HuH-7 (cell line): ENCODE data around the gene SLAMF8.
A peak's percentile ranks its signal among the peaks of the same experiment; 100 is the strongest.

Experiments
- DNase-seq: peaks from one replicate; pipeline ENCODE4 v3.0.0; 2011; ENCODE audit warnings: low spot score

Gene SLAMF8

GRCh38 chr1:159848326-159848725 is 21.7 kb downstream of the SLAMF8 start:
- no peak for DNase-seq

DNA sequence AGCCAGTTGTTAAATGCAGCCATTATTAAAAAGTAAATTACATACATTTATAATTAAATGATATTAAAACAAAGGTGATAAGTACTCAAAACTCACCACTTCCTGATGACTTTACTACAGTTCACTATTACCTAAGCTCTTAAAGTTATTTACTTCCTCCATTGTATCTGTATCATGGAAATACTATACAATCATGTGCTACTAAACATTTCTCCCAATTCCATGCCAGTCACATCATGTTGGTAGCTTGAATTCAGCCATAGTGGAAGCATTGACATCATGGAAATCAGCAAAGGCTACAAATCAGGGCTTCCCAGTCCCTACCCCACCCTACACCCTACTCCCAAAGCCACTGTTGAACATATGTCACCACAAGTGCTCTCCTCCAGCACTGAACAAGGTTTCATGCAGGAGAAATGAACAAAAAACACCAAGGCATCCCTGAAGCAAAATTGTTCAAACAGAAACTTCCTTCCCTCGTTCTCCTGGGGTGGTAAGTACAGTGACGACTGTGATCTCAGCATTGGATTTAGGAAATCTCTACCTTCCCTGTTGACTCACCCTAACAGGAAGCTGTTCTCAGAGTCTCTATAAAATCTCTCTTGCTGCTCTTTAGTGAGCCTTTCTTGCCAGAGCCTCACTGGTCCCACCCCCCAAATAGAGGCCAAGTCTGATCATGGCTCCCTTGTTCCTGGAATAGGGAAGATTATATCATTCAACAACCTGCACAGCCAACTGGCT is 23.1 kb downstream of the SLAMF8 start:
- DNase-seq, result no peak

- no peak for DNase-seq
These were observed 24.7 kb downstream of the SLAMF8 start for GRCh38 chr1:159851407-159851806.

- no peak for DNase-seq
These were observed 26.9 kb downstream of the SLAMF8 start for GRCh38 chr1:159853417-159854115.

DNA sequence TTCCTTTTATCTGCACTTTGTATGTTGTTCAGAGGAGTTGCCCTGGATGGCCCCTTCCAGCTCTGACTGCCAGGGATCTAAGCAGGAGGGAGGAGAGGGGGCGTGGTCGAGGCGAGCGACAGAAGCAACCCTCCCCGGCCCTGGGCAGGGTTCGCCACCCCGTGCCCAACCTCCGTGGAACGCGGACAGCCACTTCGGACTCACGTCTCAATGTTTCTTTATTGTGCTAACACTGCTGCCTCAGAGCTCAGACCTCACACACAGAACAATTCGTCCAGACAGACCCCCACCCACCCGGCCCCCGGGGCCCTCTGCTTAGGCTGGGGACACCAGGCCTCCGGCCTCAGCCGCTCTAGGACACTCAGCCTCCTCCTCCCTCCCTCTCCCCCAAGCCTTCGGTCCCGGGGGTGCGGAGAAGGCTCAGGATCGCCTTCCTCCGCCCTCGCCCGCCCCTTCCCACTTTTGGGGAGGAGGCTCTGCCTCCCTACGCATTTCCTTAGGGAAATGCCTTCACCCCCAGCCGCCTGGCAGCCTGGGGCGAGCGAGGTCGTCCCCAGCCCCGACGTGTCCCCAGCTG is 27.5 kb downstream of the SLAMF8 start:
- DNase-seq, result peak; percentile 25

GRCh38 chr1:159854693-159855192 is 28.1 kb downstream of the SLAMF8 start:
- DNase-seq, result peak; percentile 20

DNA sequence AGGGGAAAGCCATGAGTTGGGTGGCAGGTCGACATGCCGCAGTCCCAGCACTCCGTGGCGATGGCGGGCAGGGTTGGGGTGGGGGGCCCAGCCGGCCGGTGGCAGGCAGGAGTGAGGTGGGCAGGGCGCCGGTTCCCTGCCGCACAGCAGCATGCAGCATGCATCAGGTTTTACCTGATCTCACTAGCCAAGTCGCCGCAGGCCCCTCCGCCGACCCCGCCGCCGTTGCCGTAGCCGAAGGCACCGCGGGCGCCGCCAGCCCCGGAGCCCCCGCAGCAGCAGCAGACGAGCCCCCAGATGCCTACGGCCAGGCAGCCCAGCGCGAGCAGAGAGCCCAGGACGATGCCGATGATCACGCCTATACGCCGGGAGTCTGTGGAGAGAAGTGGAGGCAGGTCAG is 29.0 kb downstream of the SLAMF8 start:
- no peak for DNase-seq

GRCh38 chr1:159856576-159856975 is 29.9 kb downstream of the SLAMF8 start:
- DNase-seq, result no peak

GRCh38 chr1:159857889-159858288 is 31.2 kb downstream of the SLAMF8 start:
- no peak for DNase-seq

GRCh38 chr1:159859767-159860322 is 33.2 kb downstream of the SLAMF8 start:
- no peak for DNase-seq

GRCh38 chr1:159860456-159860855 is 33.8 kb downstream of the SLAMF8 start:
- no peak for DNase-seq

- no peak for DNase-seq
These were observed 34.5 kb downstream of the SLAMF8 start for GRCh38 chr1:159861218-159861617.

GRCh38 chr1:159862031-159862430 is 35.4 kb downstream of the SLAMF8 start:
- no peak for DNase-seq

- DNase-seq, result no peak
These were observed 35.9 kb downstream of the SLAMF8 start, which contains the start of gene VSIG8 for GRCh38 chr1:159862557-159862956. Gene VSIG8, minus strand, starts transcription at chr1:159862657. Its CDS starts 136 bp downstream, at chr1:159862521.

GRCh38 chr1:159864262-159864661 is 37.6 kb downstream of the SLAMF8 start:
- no peak for DNase-seq

GRCh38 chr1:159866066-159866465 is 39.4 kb downstream of the SLAMF8 start:
- no peak for DNase-seq

DNA sequence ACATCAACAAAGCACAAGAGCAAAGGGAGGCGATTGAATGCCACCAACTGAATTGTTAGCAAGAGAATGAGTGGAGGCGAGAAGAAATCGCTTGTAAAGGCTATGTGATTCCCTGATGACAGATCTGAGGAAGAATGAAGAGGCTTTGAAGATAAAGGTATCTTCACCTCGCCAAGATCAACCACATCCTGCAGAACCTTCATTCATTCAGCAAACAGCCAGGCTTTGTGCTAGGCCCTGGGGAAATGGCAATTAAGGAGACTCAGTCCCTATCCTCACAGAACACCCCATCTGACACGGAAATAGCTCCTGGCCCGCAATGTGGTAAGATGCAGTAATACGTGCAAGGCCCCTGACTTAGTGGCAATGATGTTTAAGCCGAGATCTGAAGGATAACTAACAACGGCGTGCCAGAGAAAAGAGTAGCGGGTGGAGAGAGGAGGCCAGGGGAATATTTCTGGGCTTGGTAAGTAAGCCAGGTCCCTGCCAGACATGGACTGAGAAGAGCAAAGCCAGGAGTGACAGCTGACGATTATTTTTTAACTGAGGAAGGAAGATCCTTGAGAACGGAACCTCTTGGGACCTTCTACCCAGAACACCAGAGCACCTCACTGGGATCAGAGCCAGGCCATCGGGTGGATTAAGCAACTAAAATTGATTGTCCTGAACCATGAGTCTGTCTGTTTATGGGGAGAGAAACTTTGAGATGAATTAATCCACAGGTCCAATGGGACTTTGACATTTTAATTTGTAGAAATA is 40.4 kb downstream of the SLAMF8 start:
- DNase-seq, result no peak

GRCh38 chr1:159867664-159868026 is 41.0 kb downstream of the SLAMF8 start:
- DNase-seq, result no peak

DNA sequence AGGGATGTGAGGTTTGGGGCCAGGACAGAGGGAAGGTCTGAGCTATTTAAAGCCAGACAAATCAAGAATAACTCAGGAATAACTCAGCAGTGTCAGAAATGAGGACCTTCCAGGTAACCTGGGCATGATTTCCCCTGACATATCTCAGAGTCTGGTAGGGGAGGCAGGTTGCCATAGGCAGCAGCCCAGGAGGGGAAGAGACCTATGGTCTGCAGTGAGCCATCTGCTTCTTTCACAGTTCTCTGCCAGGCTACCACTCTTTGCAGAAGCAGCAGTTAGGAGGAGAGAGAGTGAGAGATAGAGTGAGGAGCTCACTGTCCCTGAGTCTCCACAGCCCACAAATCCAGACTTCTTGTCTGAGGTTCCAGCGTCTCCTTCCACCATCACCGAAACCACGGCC is 42.1 kb downstream of the SLAMF8 start:
- no peak for DNase-seq

DNA sequence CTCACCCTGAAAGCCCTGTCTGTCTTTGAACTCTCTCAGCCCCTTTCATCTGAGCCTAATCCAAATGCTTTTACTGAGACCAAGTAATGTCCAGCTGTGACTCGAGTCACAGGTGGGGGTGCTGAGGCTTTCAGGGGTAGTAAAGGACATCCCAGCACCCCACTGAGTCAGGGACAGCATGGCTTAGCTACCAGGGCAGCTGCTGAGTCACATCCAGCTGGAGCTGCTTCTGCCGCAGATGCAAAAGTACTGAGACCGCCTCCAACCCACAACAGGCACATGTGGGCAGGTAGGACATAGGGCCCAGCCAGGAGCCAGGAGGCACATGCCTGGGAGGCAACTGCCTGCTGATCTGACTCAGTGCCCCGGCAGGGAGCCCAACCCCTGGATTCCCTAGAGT is 42.5 kb downstream of the SLAMF8 start:
- DNase-seq, result no peak

DNA sequence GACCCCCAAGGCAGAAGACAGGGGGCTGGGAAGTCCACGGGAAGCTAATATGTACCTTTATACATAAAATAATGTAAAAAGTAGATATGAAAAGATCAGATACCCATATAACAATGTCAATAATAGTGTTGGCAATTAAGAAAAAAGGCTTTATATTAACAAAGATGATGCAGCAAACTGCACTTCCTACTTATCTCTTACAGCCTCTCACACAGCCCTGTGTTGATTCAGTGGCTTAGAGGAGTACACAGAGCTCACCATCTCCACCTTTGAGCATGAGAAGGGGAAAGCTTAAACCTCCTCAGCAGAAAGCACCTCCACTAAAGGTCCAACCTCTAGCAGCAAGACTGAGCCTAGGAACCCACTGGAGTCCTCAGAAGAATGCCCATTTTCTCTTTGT is 42.9 kb downstream of the SLAMF8 start:
- no peak for DNase-seq

GRCh38 chr1:159870704-159871103 is 44.0 kb downstream of the SLAMF8 start:
- no peak for DNase-seq
